ENCODE results near the gene GZMB.
"Not testable (repeated sequence)": the region's sequence is repeated elsewhere in the genome, so short reads cannot be mapped to it uniquely, and the experiment has no call there.

The GZMB gene

GRCh38 chr14:24606297-24606696 lies 27.7 kb downstream of the GZMB start:
- in situ Hi-C loops (cut with HindIII; ENCODE audit: low sequenced_read_pairs): no loop called here
- DNase-seq (ENCODE audit: low read depth, low spot score): no peak
- no peak for TF ChIP-seq CTCF (IDR thresholded peaks at IDR 0.05; ENCODE audit: low read depth, low read length)
- no peak overlapping the region for H3K4me3 ChIP-seq (ENCODE audit: low read depth, low read length)

GRCh38 chr14:24605435-24606190 lies 28.4 kb downstream of the GZMB start:
- DNase-seq (ENCODE audit: low read depth, low spot score): no peak
- H3K4me3 ChIP-seq (ENCODE audit: low read depth, low read length): no peak overlapping the region
- no peak for TF ChIP-seq CTCF (IDR thresholded peaks at IDR 0.05; ENCODE audit: low read depth, low read length)
- in situ Hi-C loops (cut with HindIII; ENCODE audit: low sequenced_read_pairs): no loop called here

- in situ Hi-C loops (cut with HindIII; ENCODE audit: low sequenced_read_pairs): no loop called here
- H3K4me3 ChIP-seq (ENCODE audit: low read depth, low read length): no peak overlapping the region
- DNase-seq (ENCODE audit: low read depth, low spot score): no peak
- TF ChIP-seq CTCF (IDR thresholded peaks at IDR 0.05; ENCODE audit: low read depth, low read length): no peak
Measured at GRCh38 chr14:24597403-24597802, 36.6 kb downstream of the GZMB start.

- no peak for TF ChIP-seq CTCF (IDR thresholded peaks at IDR 0.05; ENCODE audit: low read depth, low read length)
- DNase-seq (ENCODE audit: low read depth, low spot score): no peak
- H3K4me3 ChIP-seq (ENCODE audit: low read depth, low read length): no peak overlapping the region
- in situ Hi-C loops (cut with HindIII; ENCODE audit: low sequenced_read_pairs): no loop called here
Measured at GRCh38 chr14:24595073-24595808, 38.7 kb downstream of the GZMB start.

- in situ Hi-C loops (cut with HindIII; ENCODE audit: low sequenced_read_pairs); DNase-seq (ENCODE audit: low read depth, low spot score); H3K4me3 ChIP-seq (ENCODE audit: low read depth, low read length): not testable (repeated sequence)
Measured at GRCh38 chr14:24591004-24591403, 43.0 kb downstream of the GZMB start.

GRCh38 chr14:24584402-24584801 lies 49.6 kb downstream of the GZMB start:
- in situ Hi-C loops (cut with HindIII; ENCODE audit: low sequenced_read_pairs); H3K4me3 ChIP-seq (ENCODE audit: low read depth, low read length): not testable (repeated sequence)

More at GRCh38 chr14:24584402-24584801, 49.6 kb downstream of the GZMB start:
- not testable (repeated sequence) for DNase-seq (ENCODE audit: low read depth, low spot score)

Measured in astrocyte of the spinal cord (primary cell).